Uterus (tissue), 2 donors: ENCODE measurements around the gene CACNA1E.

Experiments used
- CTCF ChIP-seq, 4 experiments: fragments of 200-600 bp in 2 of 4; fragments of 450-650 bp in 2 of 4; sonication (generic) in 2 of 4; IDR thresholded peaks; one replicate each; pipeline ENCODE4 v1.5.1; 2016 to 2019; ENCODE audit warnings: antibody characterized with exemption in 4 of 4, mild to moderate bottlenecking in 2 of 4, moderate library complexity in 1 of 4
- POLR2A ChIP-seq, 2 donors: fragments of 450-650 bp; IDR thresholded peaks; one replicate each; pipeline ENCODE4 v1.6.1; 2016; ENCODE audit warnings: antibody characterized with exemption in 2 of 2, mild to moderate bottlenecking in 1 of 2, moderate library complexity in 1 of 2

- TF ChIP-seq CTCF (IDR thresholded peaks at IDR 0.05) (no peak), POLR2A (IDR thresholded peaks at IDR 0.05) (no peak)
Observed at GRCh38 chr1:181577475-181577874, 94.2 kb downstream of the CACNA1E start.
